HG03575 (cell line): ENCODE measurements around the gene SPACA9.

Experiments
- ATAC-seq: cut with Tn5 transposase; IDR thresholded peaks from one replicate; pipeline ENCODE4 v1.9.1; 2021; ENCODE audit not compliant: unreplicated experiment, insufficient number of reproducible peaks, low FRiP score; ENCODE audit errors: extremely low read depth

SPACA9 gene

GRCh38 chr9:132878695-132879456 is at the start of gene SPACA9:
Gene SPACA9 (plus strand): TSS chr9:132878898. CDS start chr9:132883948, 5,050 bp downstream.
- no peak for ATAC-seq

- no peak for ATAC-seq
Measured at GRCh38 chr9:132832171-132832881, 46.4 kb upstream of the SPACA9 start.

GRCh38 chr9:132833550-132834121 is 45.1 kb upstream of the SPACA9 start:
- no peak for ATAC-seq

- no peak for ATAC-seq
Measured at GRCh38 chr9:132834343-132834742, 44.4 kb upstream of the SPACA9 start.

GRCh38 chr9:132837501-132838286 is 41.0 kb upstream of the SPACA9 start:
- ATAC-seq, result no peak

- ATAC-seq, result no peak
Measured at GRCh38 chr9:132838291-132838690, 40.4 kb upstream of the SPACA9 start.

GRCh38 chr9:132840980-132841379 is 37.7 kb upstream of the SPACA9 start:
- ATAC-seq, result no peak

GRCh38 chr9:132842124-132843044 is 36.3 kb upstream of the SPACA9 start:
- no peak for ATAC-seq

GRCh38 chr9:132846109-132846917 is 32.4 kb upstream of the SPACA9 start:
- ATAC-seq, result no peak

GRCh38 chr9:132846918-132847515 is 31.7 kb upstream of the SPACA9 start:
- ATAC-seq, result no peak

GRCh38 chr9:132849185-132849706 is 29.5 kb upstream of the SPACA9 start:
- ATAC-seq, result no peak

GRCh38 chr9:132853482-132853881 is 25.2 kb upstream of the SPACA9 start:
- ATAC-seq, result no peak

GRCh38 chr9:132854832-132855231 is 23.9 kb upstream of the SPACA9 start:
- ATAC-seq, result no peak

GRCh38 chr9:132855904-132856303 is 22.8 kb upstream of the SPACA9 start:
- ATAC-seq, result no peak

- no peak for ATAC-seq
Measured at GRCh38 chr9:132857031-132857430, 21.7 kb upstream of the SPACA9 start.

GRCh38 chr9:132857616-132858342 is 20.9 kb upstream of the SPACA9 start:
- ATAC-seq, result no peak
